ENCODE results near the gene C6orf89. TPM values are rescaled to one million over a fixed set of nuclear protein-coding genes. Genes with fewer than 3 reads are reported as not detected.

The C6orf89 gene
- total RNA-seq, 1 experiment from 2014 or later, result 22.6 TPM

DNA sequence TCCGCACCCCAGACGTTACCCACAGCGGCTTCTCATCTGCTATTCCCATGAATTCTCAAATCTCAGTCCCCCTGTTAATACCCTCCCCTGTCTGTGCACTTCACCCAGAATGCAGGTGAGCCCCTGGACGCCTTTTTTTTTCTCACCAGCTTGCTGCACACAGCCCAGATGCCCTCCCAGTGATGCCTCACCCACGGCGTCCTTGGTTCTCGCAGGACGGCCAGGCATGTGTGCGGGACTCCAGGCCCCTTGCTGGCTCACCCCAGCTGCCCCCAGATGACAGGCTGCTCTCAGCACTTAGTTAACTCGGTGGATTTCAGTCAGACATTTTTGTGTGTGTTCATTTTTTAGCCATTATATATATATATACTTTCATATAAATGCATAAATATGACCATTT, 43.4 kb downstream of the C6orf89 start:
- BruUV-seq (replicated peaks), result no TSS peak
- no peak for TF ChIP-seq EZH2 (IDR thresholded peaks at IDR 0.05; ENCODE audit: borderline replicate concordance, low read depth, low read length, poor library complexity, severe bottlenecking)
- TF ChIP-seq, protein P1, sequence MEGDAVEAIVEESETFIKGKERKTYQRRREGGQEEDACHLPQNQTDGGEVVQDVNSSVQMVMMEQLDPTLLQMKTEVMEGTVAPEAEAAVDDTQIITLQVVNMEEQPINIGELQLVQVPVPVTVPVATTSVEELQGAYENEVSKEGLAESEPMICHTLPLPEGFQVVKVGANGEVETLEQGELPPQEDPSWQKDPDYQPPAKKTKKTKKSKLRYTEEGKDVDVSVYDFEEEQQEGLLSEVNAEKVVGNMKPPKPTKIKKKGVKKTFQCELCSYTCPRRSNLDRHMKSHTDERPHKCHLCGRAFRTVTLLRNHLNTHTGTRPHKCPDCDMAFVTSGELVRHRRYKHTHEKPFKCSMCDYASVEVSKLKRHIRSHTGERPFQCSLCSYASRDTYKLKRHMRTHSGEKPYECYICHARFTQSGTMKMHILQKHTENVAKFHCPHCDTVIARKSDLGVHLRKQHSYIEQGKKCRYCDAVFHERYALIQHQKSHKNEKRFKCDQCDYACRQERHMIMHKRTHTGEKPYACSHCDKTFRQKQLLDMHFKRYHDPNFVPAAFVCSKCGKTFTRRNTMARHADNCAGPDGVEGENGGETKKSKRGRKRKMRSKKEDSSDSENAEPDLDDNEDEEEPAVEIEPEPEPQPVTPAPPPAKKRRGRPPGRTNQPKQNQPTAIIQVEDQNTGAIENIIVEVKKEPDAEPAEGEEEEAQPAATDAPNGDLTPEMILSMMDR (conservative IDR thresholded peaks at IDR 0.05; ENCODE audit: low read depth, low read length), result no peak

DNA sequence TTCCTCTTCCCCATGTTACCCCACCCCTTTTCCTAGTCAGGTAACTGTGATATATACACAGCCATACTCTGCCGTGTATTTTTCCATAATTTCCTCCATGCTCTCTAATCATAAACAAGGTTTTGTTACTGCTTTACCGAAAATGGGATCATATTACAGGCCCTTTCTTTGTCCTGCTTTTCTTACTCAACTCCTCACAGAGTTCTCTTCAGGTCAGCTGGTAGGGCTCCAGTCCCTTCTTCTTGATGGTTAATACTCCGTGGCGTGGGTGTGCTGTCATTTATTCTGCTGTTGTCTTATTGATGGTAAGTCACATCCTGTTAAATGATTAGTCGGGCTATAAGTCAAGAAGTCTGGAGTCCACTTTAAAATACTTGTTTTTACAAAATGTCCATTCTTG, 43.9 kb downstream of the C6orf89 start:
- ChIA-PET POLR2A (ENCODE audit: low non-redundant PET) (no interaction called here), CTCF (no interaction called here)
- intact Hi-C loops (cut with micrococcal nuclease; ENCODE audit: unreplicated experiment), result no loop called here
- H3K4me3 ChIP-seq (ENCODE audit: low read depth, low read length, poor library complexity, severe bottlenecking), result no peak overlapping the region
- TF ChIP-seq, protein P1 (conservative IDR thresholded peaks at IDR 0.05; ENCODE audit: low read depth, low read length), result no peak
- TF ChIP-seq EZH2 (IDR thresholded peaks at IDR 0.05; ENCODE audit: borderline replicate concordance, low read depth, low read length, poor library complexity, severe bottlenecking), result no peak
- no peak overlapping the region for H3K27ac ChIP-seq (ENCODE audit: low read depth, low read length, poor library complexity, severe bottlenecking)
- no peaks in the 10 kb centered on the region for H3K9me3 ChIP-seq (ENCODE audit: low read depth, low read length, poor library complexity, severe bottlenecking)
- no peaks in the 10 kb centered on the region for H3K27me3 ChIP-seq (replicated peaks; ENCODE audit: insufficient read depth, low read depth, low read length, poor library complexity)
- peak; percentile 36 for DNase-seq (ENCODE audit: low spot score)
- H3K36me3 ChIP-seq (ENCODE audit: insufficient read depth, low read length, poor library complexity, severe bottlenecking), result no peaks in the 10 kb centered on the region
- peaks cover 7% of the 10 kb centered on the region for H3K4me1 ChIP-seq (ENCODE audit: insufficient read depth, low read length, poor library complexity, severe bottlenecking)
- BruUV-seq (replicated peaks), result no TSS peak

More for the DNA sequence above, 43.4 kb downstream of the C6orf89 start:
- POLR2A ChIA-PET (ENCODE audit: low non-redundant PET), result no interaction called here
- no peaks in the 10 kb centered on the region for H3K27me3 ChIP-seq (replicated peaks; ENCODE audit: insufficient read depth, low read depth, low read length, poor library complexity)
- no peaks in the 10 kb centered on the region for H3K9me3 ChIP-seq (ENCODE audit: low read depth, low read length, poor library complexity, severe bottlenecking)
- CTCF ChIA-PET, result no interaction called here
- no peak overlapping the region for H3K4me3 ChIP-seq (ENCODE audit: low read depth, low read length, poor library complexity, severe bottlenecking)
- H3K4me1 ChIP-seq (ENCODE audit: insufficient read depth, low read length, poor library complexity, severe bottlenecking), result peaks cover 7% of the 10 kb centered on the region
- intact Hi-C loops (cut with micrococcal nuclease; ENCODE audit: unreplicated experiment), result no loop called here
- no peak for DNase-seq (ENCODE audit: low spot score)
- no peak overlapping the region for H3K27ac ChIP-seq (ENCODE audit: low read depth, low read length, poor library complexity, severe bottlenecking)
- H3K36me3 ChIP-seq (ENCODE audit: insufficient read depth, low read length, poor library complexity, severe bottlenecking), result no peaks in the 10 kb centered on the region

DNA sequence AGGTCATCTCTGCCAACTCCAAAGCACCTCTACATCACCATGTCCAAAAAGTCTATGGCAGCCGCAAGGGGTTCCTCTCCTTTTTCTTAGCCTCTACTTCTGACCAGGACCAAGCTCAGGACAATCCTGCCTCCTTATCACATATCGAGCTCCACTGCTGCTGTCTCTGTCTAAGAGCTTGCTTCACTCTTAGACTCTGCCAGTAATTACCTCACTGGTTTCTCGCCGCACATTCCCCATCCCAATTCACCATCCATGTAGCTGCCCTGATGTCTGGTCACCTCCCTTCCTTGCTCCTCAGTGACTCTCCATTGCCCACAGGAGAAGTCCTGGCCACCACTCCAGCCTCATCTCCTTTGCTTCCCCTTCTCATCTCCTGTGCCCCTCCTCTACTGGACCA, 44.7 kb downstream of the C6orf89 start:
- DNase-seq (ENCODE audit: low spot score), result no peak
- Histone ChIP-seq H3K4me3 (ENCODE audit: low read depth, low read length, poor library complexity, severe bottlenecking) (no peak overlapping the region), H3K9me3 (ENCODE audit: low read depth, low read length, poor library complexity, severe bottlenecking) (no peaks in the 10 kb centered on the region), H3K27me3 (replicated peaks; ENCODE audit: insufficient read depth, low read depth, low read length, poor library complexity) (no peaks in the 10 kb centered on the region), H3K36me3 (ENCODE audit: insufficient read depth, low read length, poor library complexity, severe bottlenecking) (no peaks in the 10 kb centered on the region), H3K27ac (ENCODE audit: low read depth, low read length, poor library complexity, severe bottlenecking) (no peak overlapping the region), H3K4me1 (ENCODE audit: insufficient read depth, low read length, poor library complexity, severe bottlenecking) (peaks cover 7% of the 10 kb centered on the region)
- no peak for TF ChIP-seq EZH2 (IDR thresholded peaks at IDR 0.05; ENCODE audit: borderline replicate concordance, low read depth, low read length, poor library complexity, severe bottlenecking)
- TF ChIP-seq, protein P1 (conservative IDR thresholded peaks at IDR 0.05; ENCODE audit: low read depth, low read length), result no peak
- BruUV-seq (replicated peaks), result no TSS peak
- POLR2A ChIA-PET (ENCODE audit: low non-redundant PET), result no interaction called here
- CTCF ChIA-PET, result no interaction called here
- intact Hi-C loops (cut with micrococcal nuclease; ENCODE audit: unreplicated experiment), result no loop called here
